ENCODE measurements around the gene METTL25B. TPM values are rescaled to one million over a fixed set of nuclear protein-coding genes. Genes with fewer than 3 reads are reported as not detected.

Gene METTL25B
- total RNA-seq (10 to 100 TPM; 12.8 to 18.8 (median 15.2) TPM), polyA plus RNA-seq (10 to 100 TPM; 17.0 to 45.2 TPM)
- long read RNA-seq, donor 1, partial matches to known transcripts = 0 of 8 reads
- long read RNA-seq, donor 1, other reads (novel, unspliced or antisense) = 3 of 8 reads
- long read RNA-seq, donor 2, transcript RRNAD1-202 (7 exons, 1,802 nt) = major isoform, 5 of 16 reads
- long read RNA-seq, donor 2, partial matches to known transcripts = 1 of 16 reads
- long read RNA-seq, donor 2, other reads (novel, unspliced or antisense) = 9 of 16 reads
- long read RNA-seq, donor 3, partial matches to known transcripts = 1 of 12 reads
- long read RNA-seq, donor 3, other reads (novel, unspliced or antisense) = 9 of 12 reads

DNA sequence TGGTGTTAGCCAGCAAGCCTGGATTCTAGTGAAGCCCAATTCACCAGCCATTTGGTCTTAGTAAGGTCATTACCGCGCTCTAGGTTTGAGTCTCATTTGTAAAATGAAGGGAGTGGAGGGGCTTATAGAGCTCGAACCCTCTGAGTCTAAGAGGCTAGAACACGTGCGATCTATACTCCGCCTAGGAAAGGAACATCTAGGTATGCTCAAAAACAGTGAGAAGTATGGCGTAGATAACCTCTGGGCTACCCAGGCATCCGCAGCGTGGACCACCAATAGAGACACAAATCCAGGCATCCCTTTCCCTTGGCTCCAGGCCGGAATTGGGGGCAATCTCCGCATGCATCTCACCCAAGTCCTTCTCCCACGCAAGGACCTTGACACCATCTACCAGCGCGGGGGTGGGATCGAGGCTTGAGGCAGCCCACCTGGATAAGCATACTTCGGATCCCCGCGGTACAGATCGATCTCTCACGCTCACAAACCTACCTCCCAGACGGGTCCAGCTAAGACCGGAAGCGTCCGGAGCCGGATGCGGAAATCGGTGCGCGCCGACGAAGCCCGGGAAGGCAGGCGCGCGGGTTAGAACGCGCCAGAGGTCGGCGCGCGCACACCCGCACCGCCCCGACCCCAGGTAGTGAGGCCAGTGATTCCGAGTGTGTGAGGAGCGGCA is at the start of gene METTL25B:
Gene METTL25B, plus strand, starts transcription at position 544 of the 673 bp plus-strand sequence. CDS start 636 bp downstream, outside the sequence.
- Histone ChIP-seq H3K4me3 (peak within 1 kb of the TSS; percentile 57 to 86 (median 78)), H3K27me3 (no peaks in the 10 kb centered on the region), H3K36me3 (peaks cover 0 to 40% (median 20%) of the 10 kb centered on the region in 9 donors), H3K9me3 (no peaks in the 10 kb centered on the region), H3K27ac (peak within 1 kb of the TSS; percentile 92 to 98 (median 95)), H3K4me1 (peaks cover 21 to 52% (median 44%) of the 10 kb centered on the region in 9 donors)
- intact Hi-C loops (cut with DNase I) = loop anchor here in 8 of 10 donors (1.0 to 10.0 kb wide), 9 partner anchors 39 to 197 kb away; partner anchors contain the start of genes PRCC (in 7 of the 8), INSRR (in 2 of the 8), PEAR1 (in 2 of the 8) and LRRC71 (in 1 of the 8)
- peak; percentile 75 to 89 (median 79) for ATAC-seq
- WGBS, 2 donors = 1 to 2% methylated on average over 45 to 46 of the region's 46 CpGs
- peak; percentile 76 to 80 for DNase-seq
- TF ChIP-seq, protein P1, sequence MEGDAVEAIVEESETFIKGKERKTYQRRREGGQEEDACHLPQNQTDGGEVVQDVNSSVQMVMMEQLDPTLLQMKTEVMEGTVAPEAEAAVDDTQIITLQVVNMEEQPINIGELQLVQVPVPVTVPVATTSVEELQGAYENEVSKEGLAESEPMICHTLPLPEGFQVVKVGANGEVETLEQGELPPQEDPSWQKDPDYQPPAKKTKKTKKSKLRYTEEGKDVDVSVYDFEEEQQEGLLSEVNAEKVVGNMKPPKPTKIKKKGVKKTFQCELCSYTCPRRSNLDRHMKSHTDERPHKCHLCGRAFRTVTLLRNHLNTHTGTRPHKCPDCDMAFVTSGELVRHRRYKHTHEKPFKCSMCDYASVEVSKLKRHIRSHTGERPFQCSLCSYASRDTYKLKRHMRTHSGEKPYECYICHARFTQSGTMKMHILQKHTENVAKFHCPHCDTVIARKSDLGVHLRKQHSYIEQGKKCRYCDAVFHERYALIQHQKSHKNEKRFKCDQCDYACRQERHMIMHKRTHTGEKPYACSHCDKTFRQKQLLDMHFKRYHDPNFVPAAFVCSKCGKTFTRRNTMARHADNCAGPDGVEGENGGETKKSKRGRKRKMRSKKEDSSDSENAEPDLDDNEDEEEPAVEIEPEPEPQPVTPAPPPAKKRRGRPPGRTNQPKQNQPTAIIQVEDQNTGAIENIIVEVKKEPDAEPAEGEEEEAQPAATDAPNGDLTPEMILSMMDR (IDR thresholded peaks at IDR 0.05) = no peak

DNA sequence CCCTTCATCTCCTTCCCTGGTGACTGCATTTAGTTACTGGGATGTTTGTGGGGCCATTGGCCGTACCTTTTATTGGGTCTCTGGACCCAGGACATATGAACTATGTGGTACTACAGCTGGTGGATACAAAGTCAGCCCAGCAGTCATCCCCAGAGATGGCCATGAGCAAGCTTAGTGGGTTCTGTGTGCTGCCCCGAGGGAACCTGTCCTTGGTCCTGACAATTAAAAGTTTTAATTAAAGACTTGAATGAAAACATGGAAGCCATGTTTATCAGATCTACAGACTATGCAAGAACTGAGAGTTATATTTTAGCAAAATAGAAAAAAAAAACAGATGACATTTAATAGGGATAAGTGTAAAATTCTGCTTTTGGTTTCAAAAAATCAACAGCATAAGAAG is 48.2 kb upstream of the METTL25B start:
- ATAC-seq = no peak
- intact Hi-C loops (cut with DNase I) = loop anchor here in 2 of 10 donors (10.0 kb wide), 2 partner anchors 185 to 245 kb away; partner anchors contain the start of genes LRRC71 (in 1 of the 2) and NTRK1 (in 1 of the 2)
- 56 to 72% methylated on average over 2 of the region's 2 CpGs for WGBS, 2 donors
- Histone ChIP-seq H3K9me3 (no peaks in the 10 kb centered on the region), H3K36me3 (peaks cover 0 to 4% (median 0%) of the 10 kb centered on the region in 9 donors), H3K27me3 (peaks cover 0 to 71% (median 4%) of the 10 kb centered on the region in 7 donors), H3K27ac (no peak overlapping the region), H3K4me1 (peaks cover 7 to 31% (median 20%) of the 10 kb centered on the region in 9 donors), H3K4me3 (no peak overlapping the region)
- TF ChIP-seq, protein P1 (IDR thresholded peaks at IDR 0.05) = no peak
- no peak for DNase-seq

DNA sequence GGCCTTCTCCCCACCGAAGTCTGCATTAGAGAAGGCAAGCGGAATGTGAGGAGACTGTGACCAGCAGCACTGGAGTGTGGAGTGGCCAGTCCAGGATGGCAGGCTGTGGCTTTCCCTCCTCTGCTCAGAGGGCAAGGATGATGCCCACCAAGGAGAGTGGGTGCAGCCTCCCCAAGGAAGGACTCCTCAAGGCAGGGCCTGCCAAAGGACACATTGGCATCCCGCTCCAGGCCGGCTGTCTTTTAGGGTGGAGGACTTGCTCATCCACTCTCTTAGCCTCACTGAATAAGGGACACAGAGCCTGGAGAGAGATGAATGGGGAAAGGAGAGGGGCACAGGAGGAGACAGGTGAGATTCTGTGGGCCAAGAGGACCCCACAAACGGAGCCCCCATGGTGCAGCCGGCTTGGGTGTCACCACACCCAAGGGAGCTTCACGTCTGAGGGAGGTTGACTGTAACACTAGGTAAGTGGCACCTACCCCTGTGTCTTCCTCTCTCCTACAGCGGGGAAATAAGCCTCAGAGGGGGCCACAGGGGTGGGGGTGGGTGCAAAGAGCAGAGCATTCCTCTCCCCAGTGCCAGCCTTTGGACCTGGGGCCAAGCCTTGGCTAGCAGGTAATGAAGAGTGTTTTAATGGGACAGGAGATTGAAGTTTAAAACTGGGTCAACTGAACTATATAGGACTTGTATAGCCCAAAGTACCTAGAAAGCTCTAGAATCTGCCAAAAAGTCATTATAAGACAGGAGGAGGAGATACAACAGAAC is 46.9 kb upstream of the METTL25B start:
- peaks cover 0 to 68% (median 7%) of the 10 kb centered on the region in 7 donors for H3K27me3 ChIP-seq
- intact Hi-C loops (cut with DNase I) = loop anchor here in 2 of 10 donors (10.0 kb wide), 2 partner anchors 183 to 243 kb away; partner anchors contain the start of genes LRRC71 (in 1 of the 2) and NTRK1 (in 1 of the 2)
- no peaks in the 10 kb centered on the region for H3K36me3 ChIP-seq
- DNase-seq (no peak), ATAC-seq (no peak)
- no peak overlapping the region for H3K4me3 ChIP-seq
- no peak overlapping the region for H3K27ac ChIP-seq
- whole genome bisulfite sequencing, 2 donors = 73 to 85% methylated on average over 8 of the region's 8 CpGs
- H3K4me1 ChIP-seq = peaks cover 4 to 19% (median 13%) of the 10 kb centered on the region in 9 donors
- no peaks in the 10 kb centered on the region for H3K9me3 ChIP-seq
- TF ChIP-seq, protein P1 (IDR thresholded peaks at IDR 0.05) = no peak
